HG02571 (cell line): ENCODE data around the gene TAS2R60.
A peak's percentile ranks its signal among the peaks of the same experiment; 100 is the strongest.

ENCODE experiments used
- ATAC-seq: cut with Tn5 transposase; IDR thresholded peaks from one replicate; pipeline ENCODE4 v1.9.1; 2021; ENCODE audit warnings: mild to moderate bottlenecking, moderate library complexity; ENCODE audit not compliant: unreplicated experiment

TAS2R60 gene

DNA sequence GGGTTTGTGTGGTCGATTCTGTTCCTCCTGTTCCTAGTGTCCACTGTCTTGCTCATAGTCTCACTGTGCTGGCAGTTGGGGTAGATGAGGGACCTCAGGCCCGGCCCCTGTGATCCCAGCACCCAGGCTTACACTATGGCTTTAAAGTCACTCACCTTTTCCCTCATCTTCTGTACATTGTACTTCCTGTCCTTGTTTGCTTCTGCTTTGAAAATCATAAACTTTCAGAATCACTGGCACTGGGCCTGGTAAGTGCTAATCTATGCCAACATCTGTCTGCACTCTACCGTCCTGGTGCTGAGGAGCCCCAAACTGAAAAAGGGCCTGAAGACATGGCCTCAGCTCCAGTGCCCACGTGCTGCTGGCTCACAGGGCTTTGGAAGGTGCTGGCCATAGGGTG, 5.7 kb upstream of the TAS2R60 start:
- peak; percentile 15 for ATAC-seq

- ATAC-seq = no peak
These were observed 3.4 kb upstream of the TAS2R60 start for GRCh38 chr7:143439866-143440265.

- ATAC-seq = no peak
These were observed 970 bp downstream of the TAS2R60 start for GRCh38 chr7:143444063-143444782.

- ATAC-seq = no peak
These were observed 1.5 kb downstream of the TAS2R60 start for GRCh38 chr7:143444785-143445184.

DNA sequence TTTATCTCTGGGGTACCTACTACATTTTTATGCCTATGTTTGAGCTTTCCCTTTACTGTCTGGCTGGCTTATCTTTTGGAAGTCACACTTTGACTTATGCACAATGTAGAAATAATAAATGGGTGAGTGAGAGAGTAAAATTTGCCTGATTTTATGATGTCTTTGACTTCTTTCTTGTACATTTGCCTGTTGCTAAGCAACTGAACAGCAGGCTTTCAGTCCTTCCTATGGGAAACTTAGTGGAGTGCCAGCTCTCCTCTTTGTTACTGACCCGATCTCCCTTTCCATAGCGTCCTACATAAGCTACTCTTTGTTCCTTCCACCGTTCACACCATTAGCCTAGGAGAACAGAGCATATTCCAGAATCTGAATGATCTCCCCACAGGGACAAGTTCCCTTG, 4.2 kb downstream of the TAS2R60 start:
- no peak for ATAC-seq

GRCh38 chr7:143448429-143448828, 5.2 kb downstream of the TAS2R60 start:
- ATAC-seq = no peak

DNA sequence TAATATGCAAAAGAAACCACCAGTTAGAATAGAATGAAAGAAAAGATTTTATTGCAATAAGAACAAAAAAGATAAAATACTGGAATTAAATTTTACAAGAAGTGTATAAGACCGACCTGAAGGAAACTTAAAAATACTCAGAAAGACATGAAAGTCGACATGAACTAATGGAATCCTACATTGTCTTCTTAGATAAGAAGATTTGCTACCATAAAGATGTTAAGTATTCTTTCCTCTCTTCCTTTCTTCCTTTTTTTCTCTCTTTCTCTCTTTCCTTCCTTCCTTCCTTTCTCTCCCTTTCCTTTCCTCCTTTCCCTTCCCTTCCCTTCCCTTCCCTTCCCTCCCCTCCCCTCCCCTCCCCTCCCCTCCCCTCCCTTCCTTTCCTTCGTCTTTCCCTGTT, 6.5 kb downstream of the TAS2R60 start:
- ATAC-seq = no peak

- no peak for ATAC-seq
These were observed 7.9 kb downstream of the TAS2R60 start for GRCh38 chr7:143451122-143451521.

GRCh38 chr7:143451746-143452145, 8.5 kb downstream of the TAS2R60 start:
- no peak for ATAC-seq

DNA sequence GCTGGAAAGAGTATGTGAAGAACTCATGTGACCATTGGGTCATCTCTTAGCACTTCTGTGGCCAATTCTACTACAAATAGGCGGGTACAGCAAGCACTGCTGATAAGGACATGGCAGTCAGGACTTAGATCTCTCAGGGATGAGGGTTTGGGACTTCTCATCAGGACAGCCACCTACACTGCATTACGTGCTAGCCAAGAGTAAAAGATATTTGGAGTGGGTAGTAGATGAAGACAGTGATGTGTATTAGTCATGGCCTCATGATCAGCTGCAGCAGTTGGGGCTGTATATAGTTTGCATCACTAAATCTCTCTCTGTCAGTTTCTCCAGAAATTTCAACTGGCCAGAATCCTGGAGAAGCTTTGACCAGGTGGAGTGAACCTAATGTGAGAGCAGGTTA, 9.2 kb downstream of the TAS2R60 start:
- no peak for ATAC-seq

DNA sequence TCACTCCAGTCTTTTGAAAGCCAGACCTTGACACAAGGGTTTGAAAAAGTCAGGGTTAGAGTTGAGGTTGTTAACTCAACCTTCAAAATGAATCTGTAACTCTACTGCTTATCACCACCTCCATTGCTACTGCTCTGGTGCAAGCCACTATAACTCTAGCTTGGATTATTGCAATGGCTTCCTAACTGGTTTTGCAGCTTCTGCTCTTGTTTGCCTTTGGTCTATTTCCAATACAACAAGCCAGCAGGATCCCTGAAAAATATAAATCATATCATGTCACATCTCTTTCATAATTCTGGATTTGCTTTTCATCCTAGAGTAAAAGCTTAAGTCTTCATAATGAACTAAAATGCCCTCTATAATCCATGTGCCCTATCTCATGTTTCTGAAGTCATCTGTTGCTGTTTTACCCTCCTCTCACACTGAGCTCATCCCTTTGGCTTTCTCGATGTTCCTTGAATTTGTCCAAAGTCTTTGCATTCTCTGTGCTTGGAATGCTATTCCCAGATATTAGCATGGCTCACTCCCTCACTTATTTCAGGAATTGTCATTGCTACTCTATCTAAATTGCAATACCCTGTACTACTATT, 10.9 kb downstream of the TAS2R60 start:
- no peak for ATAC-seq

GRCh38 chr7:143455491-143455890, 12.2 kb downstream of the TAS2R60 start:
- ATAC-seq = no peak

DNA sequence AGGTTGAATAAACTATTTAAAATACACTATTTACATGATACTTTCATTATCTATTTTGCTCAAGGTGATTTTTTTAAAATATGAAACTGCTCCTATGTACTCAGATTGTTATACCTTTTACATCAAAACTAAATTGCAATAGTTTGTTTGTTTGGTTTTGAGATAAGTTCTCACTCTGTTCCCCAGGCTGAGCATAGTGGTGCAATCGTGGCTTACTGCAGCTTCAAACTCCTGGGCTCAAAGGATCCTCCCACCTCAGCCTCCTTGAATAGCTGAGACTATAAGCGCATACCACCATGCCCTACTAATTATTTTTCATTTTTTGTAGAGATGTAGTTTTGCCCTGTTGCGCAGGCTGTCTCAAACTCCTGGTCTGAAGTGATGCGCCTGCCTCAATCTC, 12.7 kb downstream of the TAS2R60 start:
- ATAC-seq = no peak

DNA sequence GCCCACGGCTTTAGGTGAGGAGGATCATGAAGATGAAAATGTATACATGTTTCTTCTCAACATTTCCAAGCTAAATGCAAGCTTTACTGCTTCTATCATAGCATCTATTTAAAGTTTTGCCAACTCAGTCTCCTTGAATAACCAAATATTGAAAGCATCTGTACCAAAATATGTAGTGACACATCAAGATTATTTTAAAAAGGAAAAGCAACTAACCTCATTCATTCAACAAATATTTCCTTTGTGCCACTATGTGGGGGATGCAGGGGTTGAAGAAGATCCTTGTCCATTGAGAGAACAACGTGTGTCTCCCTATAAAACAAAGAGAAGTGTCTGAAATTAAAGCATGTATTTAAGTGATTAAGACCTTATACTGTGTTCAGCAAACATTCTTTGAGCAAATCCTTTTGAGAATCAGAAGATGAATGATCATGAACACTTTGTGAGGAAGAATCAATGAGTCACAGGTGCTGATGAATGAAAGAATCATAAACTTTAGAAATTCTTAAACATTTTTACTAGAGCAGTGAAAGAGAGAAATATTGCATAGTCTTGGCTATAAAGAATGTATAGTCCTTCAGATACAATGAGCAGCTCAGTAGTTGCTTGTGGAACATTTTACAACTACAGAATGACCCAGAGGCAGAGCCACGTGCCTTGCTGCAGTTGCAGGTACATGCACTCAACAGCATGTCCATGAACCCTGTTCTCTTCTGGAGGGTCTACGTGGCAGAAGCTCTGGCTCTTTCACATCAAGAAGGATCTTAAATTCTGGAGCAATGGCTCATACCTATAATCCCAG, 13.9 kb downstream of the TAS2R60 start:
- no peak for ATAC-seq

DNA sequence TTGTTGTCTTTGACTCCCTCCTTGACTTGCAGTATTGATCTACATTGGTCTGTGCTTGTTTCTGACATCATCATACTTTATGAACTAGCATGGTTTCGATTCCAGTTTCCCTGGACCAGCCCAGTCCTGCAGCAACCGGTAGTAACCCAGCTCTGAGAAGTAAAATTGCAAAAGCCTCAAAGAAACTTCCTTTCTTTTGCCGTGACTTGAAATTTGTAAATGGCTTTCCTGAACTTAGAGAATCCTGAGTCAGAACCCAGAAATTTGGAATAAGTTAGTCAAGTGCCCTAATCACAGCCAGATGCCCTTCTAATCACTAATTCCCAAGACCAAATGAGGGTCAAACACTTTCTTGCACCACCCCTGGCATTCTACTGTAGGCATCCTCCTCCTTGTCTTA, 15.0 kb downstream of the TAS2R60 start:
- no peak for ATAC-seq

DNA sequence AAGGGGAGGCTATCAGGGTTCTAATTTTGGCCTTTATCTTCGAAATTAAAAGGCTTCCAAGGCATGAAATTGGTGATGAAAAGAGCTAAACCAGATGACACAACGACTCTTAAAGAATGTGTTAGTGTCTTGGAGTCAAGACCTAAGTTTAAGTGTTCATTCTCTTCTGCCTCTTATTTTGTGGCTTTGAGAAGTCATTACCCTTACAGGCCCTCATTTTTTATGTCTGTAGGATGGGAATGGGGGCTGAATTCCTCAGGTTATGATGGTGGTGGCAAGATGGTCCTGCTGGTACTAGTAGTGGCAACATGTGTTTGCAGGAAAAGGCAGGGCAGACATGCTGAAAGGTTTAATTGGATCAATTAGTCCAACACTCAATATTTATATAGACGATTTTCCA, 15.4 kb downstream of the TAS2R60 start:
- ATAC-seq = no peak

- ATAC-seq = no peak
These were observed 16.1 kb downstream of the TAS2R60 start for GRCh38 chr7:143459359-143459758.

DNA sequence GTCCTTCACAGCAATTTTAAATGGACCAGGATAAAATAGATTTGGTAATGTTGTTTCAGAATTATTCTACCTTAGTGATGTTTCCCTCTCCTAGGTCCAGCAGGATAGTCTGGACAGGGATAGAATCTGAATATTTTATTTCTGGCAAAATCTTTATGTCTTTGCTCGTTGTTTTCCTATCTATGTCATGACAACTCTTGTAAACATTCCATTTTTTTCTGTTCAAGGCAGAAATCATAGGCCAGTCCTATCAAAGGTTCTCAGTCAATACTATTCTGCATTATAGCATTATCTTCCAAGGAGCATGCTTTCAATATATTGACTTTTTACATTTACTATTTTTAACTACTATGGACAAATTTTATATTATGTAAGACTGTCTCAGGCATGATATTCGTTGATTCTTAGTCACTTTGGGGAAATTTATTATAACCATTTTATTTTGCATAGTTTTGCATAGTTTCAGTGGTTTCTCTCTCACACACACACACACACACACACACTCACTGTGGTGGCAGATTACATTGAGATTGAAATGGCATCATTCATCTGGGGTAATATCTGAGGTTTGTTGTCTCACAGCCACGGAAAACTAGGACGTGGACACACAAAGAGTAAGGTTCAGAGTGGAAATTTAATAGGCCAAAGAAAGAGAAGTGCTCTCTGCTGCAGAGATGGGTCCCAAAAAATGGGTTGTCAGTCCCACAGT, 17.2 kb downstream of the TAS2R60 start:
- no peak for ATAC-seq

GRCh38 chr7:143462045-143462444, 18.8 kb downstream of the TAS2R60 start:
- ATAC-seq = no peak

DNA sequence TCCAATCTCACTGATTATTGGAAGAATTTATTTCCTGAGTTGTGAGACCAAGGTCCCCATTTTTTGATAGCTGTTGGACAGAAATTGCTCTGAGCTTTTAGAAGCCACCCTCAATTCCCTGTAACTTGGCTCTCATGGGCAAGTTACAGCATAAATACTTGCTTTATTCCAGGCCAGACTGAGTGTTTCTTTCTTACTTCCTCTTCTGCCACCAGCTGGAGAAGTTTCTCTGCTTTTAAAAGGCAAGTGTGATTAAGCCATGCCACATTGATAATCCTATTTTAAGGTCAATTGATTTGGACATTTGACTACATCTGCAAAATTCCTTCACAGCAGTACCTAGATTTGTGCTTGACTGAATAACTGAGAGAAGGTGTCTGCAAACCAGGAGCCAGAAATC, 20.3 kb downstream of the TAS2R60 start:
- no peak for ATAC-seq

GRCh38 chr7:143463957-143464356, 20.7 kb downstream of the TAS2R60 start:
- ATAC-seq = no peak
